HepG2 (cell line): ENCODE results near the gene ZNF33A. TPM values are rescaled to one million over a fixed set of nuclear protein-coding genes. Genes with fewer than 3 reads are reported as not detected.

ENCODE experiments used
- ASH2L ChIP-seq: fragments of 300-600, 200-600 bp; sonication (generic); IDR thresholded peaks from 2 replicates; pipeline ENCODE4 v1.7.0; 2017; ENCODE audit warnings: low read depth, mild to moderate bottlenecking, moderate library complexity, mixed read lengths, low read length; ENCODE audit not compliant: insufficient read length
- DNMT3B ChIP-seq: conservative IDR thresholded peaks from 2 replicates; pipeline ENCODE4 v1.6.1; 2016; ENCODE audit warnings: missing biosample characterization, control low read depth
- HNRNPL ChIP-seq: fragments of 200-400 bp; formaldehyde crosslinking; IDR thresholded peaks from 2 replicates; pipeline ENCODE4 v1.6.1; 2017; ENCODE audit warnings: mild to moderate bottlenecking, low read depth, low read length
- HOXA5 ChIP-seq: sonication (generic); formaldehyde crosslinking; IDR thresholded peaks from 2 replicates; pipeline ENCODE4 v1.4.0; 2020; ENCODE audit warnings: missing genetic modification reagents
- KLF11 ChIP-seq: IDR thresholded peaks from 2 replicates; pipeline ENCODE4 v1.6.1; 2016; ENCODE audit warnings: missing compliant biosample characterization
- KLF16 ChIP-seq, 2 experiments: sonication (generic) in 1 of 2; formaldehyde crosslinking in 1 of 2; IDR thresholded peaks; 2 replicates each; pipeline versions ENCODE4 v1.6.1 to v1.8.0; 2016 to 2023; ENCODE audit warnings: missing genetic modification reagents in 2 of 2, missing compliant biosample characterization in 1 of 2
- KMT2A ChIP-seq: sonication (generic); formaldehyde crosslinking; IDR thresholded peaks from 2 replicates; pipeline ENCODE4 v1.4.0; 2020; ENCODE audit warnings: missing genetic modification reagents
- POLR2A ChIP-seq, 2 experiments: IDR thresholded peaks; 2 replicates each; pipeline ENCODE4 v1.6.1; 2011; ENCODE audit warnings: low read depth in 2 of 2, low read length in 2 of 2, mild to moderate bottlenecking in 1 of 2, moderate library complexity in 1 of 2; ENCODE audit not compliant: insufficient read depth in 1 of 2
- RBFOX2 ChIP-seq: fragments of 200-400 bp; formaldehyde crosslinking; IDR thresholded peaks from 2 replicates; pipeline ENCODE4 v1.6.1; 2017; ENCODE audit warnings: low read depth, mild to moderate bottlenecking, low read length
- THAP11 ChIP-seq: IDR thresholded peaks from 2 replicates; pipeline ENCODE4 v1.6.1; 2016; ENCODE audit warnings: missing biosample characterization, missing genetic modification reagents
- YEATS4 ChIP-seq: sonication (generic); formaldehyde crosslinking; IDR thresholded peaks from 2 replicates; pipeline ENCODE4 v1.4.0; 2020; ENCODE audit warnings: missing genetic modification reagents, borderline replicate concordance
- ZMYM4 ChIP-seq: sonication (generic); formaldehyde crosslinking; IDR thresholded peaks from 2 replicates; pipeline ENCODE4 v1.8.1; 2023; ENCODE audit warnings: mild to moderate bottlenecking, missing genetic modification reagents
- ZNF33B ChIP-seq: sonication (generic); formaldehyde crosslinking; IDR thresholded peaks from 2 replicates; pipeline ENCODE4 v1.5.1; 2020; ENCODE audit warnings: mild to moderate bottlenecking, missing genetic modification reagents
- ZNF350 ChIP-seq: sonication (generic); formaldehyde crosslinking; IDR thresholded peaks from 2 replicates; pipeline ENCODE4 v1.4.0; 2020; ENCODE audit warnings: mild to moderate bottlenecking, low read depth, missing genetic modification reagents, borderline replicate concordance
- ZNF605 ChIP-seq: sonication (generic); formaldehyde crosslinking; IDR thresholded peaks from 2 replicates; pipeline ENCODE4 v1.8.0; 2022; ENCODE audit warnings: mild to moderate bottlenecking, missing genetic modification reagents
- polyA plus RNA-seq, 8 experiments: library from polyadenylated mRNA; depleted of rRNA in 3 of 8; stranded (reverse) in 7 of 8; unstranded in 1 of 8; fragments of >200 nt; fragmentation: Illumina TruSeq in 4 of 8; extraction: Trizol in 4 of 8; gene quantifications; 2 replicates each; pipeline versions ENCODE4 v1.2.1 to v1.2.3, GENCODE V29; 2011 to 2016; ENCODE audit warnings: low read depth in 4 of 8, missing spikeins in 1 of 8, mixed read lengths in 1 of 8; ENCODE audit not compliant: insufficient read depth in 1 of 8
- total RNA-seq, 5 experiments: library from RNA; depleted of rRNA; stranded (reverse); fragments of >200 nt; fragmentation: Illumina TruSeq; extraction: Trizol; gene quantifications; 2 replicates each; pipeline ENCODE4 v1.2.3, GENCODE V29; 2016; ENCODE audit warnings: low read depth in 1 of 5
- TF ChIP-seq, protein P1 (sequence below): sonication (generic); formaldehyde crosslinking; IDR thresholded peaks from 2 replicates; pipeline ENCODE4 v1.4.0; 2020; ENCODE audit warnings: missing genetic modification reagents
- TF ChIP-seq, protein P2 (sequence below): sonication (generic); formaldehyde crosslinking; IDR thresholded peaks from 2 replicates; pipeline ENCODE4 v1.9.0; 2022; ENCODE audit warnings: low read depth, missing genetic modification reagents
- TF ChIP-seq, protein P3 (sequence below): IDR thresholded peaks from 2 replicates; pipeline ENCODE4 v1.6.1; 2016; ENCODE audit warnings: mild to moderate bottlenecking

ZNF33A gene
- total and polyA plus RNA-seq, 2 of the 13 experiments (the other 11 are each of a cell fraction or from before 2014, with no cell fraction given) = 13.1 to 22.5 TPM

GRCh38 chr10:38094158-38094926, 83.9 kb downstream of the ZNF33A start, which contains the start of gene ZNF37A (continued):
- TF ChIP-seq, protein P1, sequence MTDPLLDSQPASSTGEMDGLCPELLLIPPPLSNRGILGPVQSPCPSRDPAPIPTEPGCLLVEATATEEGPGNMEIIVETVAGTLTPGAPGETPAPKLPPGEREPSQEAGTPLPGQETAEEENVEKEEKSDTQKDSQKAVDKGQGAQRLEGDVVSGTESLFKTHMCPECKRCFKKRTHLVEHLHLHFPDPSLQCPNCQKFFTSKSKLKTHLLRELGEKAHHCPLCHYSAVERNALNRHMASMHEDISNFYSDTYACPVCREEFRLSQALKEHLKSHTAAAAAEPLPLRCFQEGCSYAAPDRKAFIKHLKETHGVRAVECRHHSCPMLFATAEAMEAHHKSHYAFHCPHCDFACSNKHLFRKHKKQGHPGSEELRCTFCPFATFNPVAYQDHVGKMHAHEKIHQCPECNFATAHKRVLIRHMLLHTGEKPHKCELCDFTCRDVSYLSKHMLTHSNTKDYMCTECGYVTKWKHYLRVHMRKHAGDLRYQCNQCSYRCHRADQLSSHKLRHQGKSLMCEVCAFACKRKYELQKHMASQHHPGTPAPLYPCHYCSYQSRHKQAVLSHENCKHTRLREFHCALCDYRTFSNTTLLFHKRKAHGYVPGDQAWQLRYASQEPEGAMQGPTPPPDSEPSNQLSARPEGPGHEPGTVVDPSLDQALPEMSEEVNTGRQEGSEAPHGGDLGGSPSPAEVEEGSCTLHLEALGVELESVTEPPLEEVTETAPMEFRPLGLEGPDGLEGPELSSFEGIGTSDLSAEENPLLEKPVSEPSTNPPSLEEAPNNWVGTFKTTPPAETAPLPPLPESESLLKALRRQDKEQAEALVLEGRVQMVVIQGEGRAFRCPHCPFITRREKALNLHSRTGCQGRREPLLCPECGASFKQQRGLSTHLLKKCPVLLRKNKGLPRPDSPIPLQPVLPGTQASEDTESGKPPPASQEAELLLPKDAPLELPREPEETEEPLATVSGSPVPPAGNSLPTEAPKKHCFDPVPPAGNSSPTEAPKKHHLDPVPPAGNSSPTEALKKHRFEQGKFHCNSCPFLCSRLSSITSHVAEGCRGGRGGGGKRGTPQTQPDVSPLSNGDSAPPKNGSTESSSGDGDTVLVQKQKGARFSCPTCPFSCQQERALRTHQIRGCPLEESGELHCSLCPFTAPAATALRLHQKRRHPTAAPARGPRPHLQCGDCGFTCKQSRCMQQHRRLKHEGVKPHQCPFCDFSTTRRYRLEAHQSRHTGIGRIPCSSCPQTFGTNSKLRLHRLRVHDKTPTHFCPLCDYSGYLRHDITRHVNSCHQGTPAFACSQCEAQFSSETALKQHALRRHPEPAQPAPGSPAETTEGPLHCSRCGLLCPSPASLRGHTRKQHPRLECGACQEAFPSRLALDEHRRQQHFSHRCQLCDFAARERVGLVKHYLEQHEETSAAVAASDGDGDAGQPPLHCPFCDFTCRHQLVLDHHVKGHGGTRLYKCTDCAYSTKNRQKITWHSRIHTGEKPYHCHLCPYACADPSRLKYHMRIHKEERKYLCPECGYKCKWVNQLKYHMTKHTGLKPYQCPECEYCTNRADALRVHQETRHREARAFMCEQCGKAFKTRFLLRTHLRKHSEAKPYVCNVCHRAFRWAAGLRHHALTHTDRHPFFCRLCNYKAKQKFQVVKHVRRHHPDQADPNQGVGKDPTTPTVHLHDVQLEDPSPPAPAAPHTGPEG = peak; percentile 8; the same call in 1 of the 2 replicates
- TF ChIP-seq, protein P2, sequence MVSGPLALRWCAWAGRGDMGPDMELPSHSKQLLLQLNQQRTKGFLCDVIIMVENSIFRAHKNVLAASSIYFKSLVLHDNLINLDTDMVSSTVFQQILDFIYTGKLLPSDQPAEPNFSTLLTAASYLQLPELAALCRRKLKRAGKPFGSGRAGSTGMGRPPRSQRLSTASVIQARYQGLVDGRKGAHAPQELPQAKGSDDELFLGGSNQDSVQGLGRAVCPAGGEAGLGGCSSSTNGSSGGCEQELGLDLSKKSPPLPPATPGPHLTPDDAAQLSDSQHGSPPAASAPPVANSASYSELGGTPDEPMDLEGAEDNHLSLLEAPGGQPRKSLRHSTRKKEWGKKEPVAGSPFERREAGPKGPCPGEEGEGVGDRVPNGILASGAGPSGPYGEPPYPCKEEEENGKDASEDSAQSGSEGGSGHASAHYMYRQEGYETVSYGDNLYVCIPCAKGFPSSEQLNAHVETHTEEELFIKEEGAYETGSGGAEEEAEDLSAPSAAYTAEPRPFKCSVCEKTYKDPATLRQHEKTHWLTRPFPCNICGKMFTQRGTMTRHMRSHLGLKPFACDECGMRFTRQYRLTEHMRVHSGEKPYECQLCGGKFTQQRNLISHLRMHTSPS (CRISPR knock-in tag) = no peak
- peak; percentile 67; the same call in 1 of the 2 replicates for TF ChIP-seq YEATS4 (CRISPR knock-in tag)
- peak; percentile 36; the same call in 1 of the 2 replicates for TF ChIP-seq ZNF605
- no peak for TF ChIP-seq HOXA5 (CRISPR knock-in tag)
- peak; percentile 30; the same call in 1 of the 2 replicates for TF ChIP-seq KLF11 (CRISPR knock-in tag)
- peak; percentile 62 to 64 for TF ChIP-seq POLR2A (IDR thresholded peaks at IDR 0.05; ENCODE audit: insufficient read depth in 1 of 2, low read depth in 2 of 2, low read length in 2 of 2)
- TF ChIP-seq, protein P3, sequence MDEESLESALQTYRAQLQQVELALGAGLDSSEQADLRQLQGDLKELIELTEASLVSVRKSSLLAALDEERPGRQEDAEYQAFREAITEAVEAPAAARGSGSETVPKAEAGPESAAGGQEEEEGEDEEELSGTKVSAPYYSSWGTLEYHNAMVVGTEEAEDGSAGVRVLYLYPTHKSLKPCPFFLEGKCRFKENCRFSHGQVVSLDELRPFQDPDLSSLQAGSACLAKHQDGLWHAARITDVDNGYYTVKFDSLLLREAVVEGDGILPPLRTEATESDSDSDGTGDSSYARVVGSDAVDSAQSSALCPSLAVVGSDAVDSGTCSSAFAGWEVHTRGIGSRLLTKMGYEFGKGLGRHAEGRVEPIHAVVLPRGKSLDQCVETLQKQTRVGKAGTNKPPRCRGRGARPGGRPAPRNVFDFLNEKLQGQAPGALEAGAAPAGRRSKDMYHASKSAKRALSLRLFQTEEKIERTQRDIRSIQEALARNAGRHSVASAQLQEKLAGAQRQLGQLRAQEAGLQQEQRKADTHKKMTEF = peak; percentile 53
- 0 out of 2 replicates have a peak, but pooled peaks have one; percentile 47 for TF ChIP-seq HNRNPL
- peak; percentile 71 for TF ChIP-seq RBFOX2
- 0 out of 2 replicates have a peak, but pooled peaks have one; percentile 23 for TF ChIP-seq ZNF33B (CRISPR knock-in tag)
- TF ChIP-seq DNMT3B (CRISPR knock-in tag) = 0 out of 2 replicates have a peak, but pooled peaks have one; percentile 58
- TF ChIP-seq THAP11 (CRISPR knock-in tag) = peak; percentile 97
- peak; percentile 51 for TF ChIP-seq ZMYM4 (CRISPR knock-in tag)
- TF ChIP-seq ZNF350 (CRISPR knock-in tag) = peak; percentile 70; the same call in 1 of the 2 replicates
- peak; percentile 74 for TF ChIP-seq ASH2L
- TF ChIP-seq KMT2A = no peak; the same call in 1 of the 2 replicates
- TF ChIP-seq KLF16 (CRISPR knock-in tag; IDR thresholded peaks at IDR 0.05) = 0 out of 4 replicates have a peak, but pooled peaks of 1 of the 2 experiments have one; percentile 31
